ENCODE measurements around the gene NOX5. TPM values are rescaled to one million over a fixed set of nuclear protein-coding genes. Genes with fewer than 3 reads are reported as not detected.

Gene NOX5
- total RNA-seq, 1 experiment from 2014 or later, result 339 TPM

Other genes starting within 250 kb of the NOX5 start
- gene ANP32A, start 193.8 kb upstream of the NOX5 start, total RNA-seq (2014; rRNA removed), result 106 and 151 TPM in 2 replicates
- gene SPESP1, start 84.2 kb upstream of the NOX5 start, total RNA-seq (2014; rRNA removed), result not detected in 2 replicates
- gene GLCE, start 145.9 kb downstream of the NOX5 start, total RNA-seq (2014; rRNA removed), result 11.1 and 15.4 TPM in 2 replicates

Data from PC-3 (cell line).